ENCODE data around the gene CSN1S1. TPM values are rescaled to one million over a fixed set of nuclear protein-coding genes. Genes with fewer than 3 reads are reported as not detected.

CSN1S1 gene
- total RNA-seq, 1 donor from 2014 or later, result not detected

GRCh38 chr4:69995526-69996016 lies 64.7 kb downstream of the CSN1S1 start, which contains the start of gene STATH:
TSS of gene STATH (plus strand) at chr4:69995966. CDS start at chr4:69998438, 2,472 bp downstream.
- DNase-seq (ENCODE audit: low spot score), result no peak
- H3K36me3 Mint-ChIP-seq, result no peaks in the 10 kb centered on the region
- no peak within 1 kb of the TSS for H3K4me3 Mint-ChIP-seq
- Histone ChIP-seq H2AFZ (replicated peaks) (no peak within 1 kb of the TSS), H3K9ac (no peak within 1 kb of the TSS), H3K36me3 (no peaks in the 10 kb centered on the region), H3K4me2 (no peak within 1 kb of the TSS), H3K27ac (no peak within 1 kb of the TSS), H3K9me3 (ENCODE audit: low read depth) (no peaks in the 10 kb centered on the region), H3F3A (ENCODE audit: low read depth) (no peaks in the 10 kb centered on the region), H3K4me3 (no peak within 1 kb of the TSS), H3K27me3 (no peaks in the 10 kb centered on the region), H3K79me2 (ENCODE audit: low read depth) (no peaks in the 10 kb centered on the region), H3K4me1 (no peaks in the 10 kb centered on the region), H4K20me1 (ENCODE audit: low read depth) (no peaks in the 10 kb centered on the region)
- no peaks in the 10 kb centered on the region for H3K4me1 Mint-ChIP-seq
- H3K9me3 Mint-ChIP-seq, result no peaks in the 10 kb centered on the region
- no peak for TF ChIP-seq EZH2phosphoT487 (IDR thresholded peaks at IDR 0.05)
- no peak for TF ChIP-seq CTCF (IDR thresholded peaks at IDR 0.05)
- TF ChIP-seq EZH2 (IDR thresholded peaks at IDR 0.05), result no peak
- no peak within 1 kb of the TSS for H3K27ac Mint-ChIP-seq
- H3K27me3 Mint-ChIP-seq (ENCODE audit: insufficient read depth, low read depth), result no peaks in the 10 kb centered on the region

Other genes starting within 250 kb of the CSN1S1 start
- not detected in 2 replicates for gene SULT1B1, start 170.4 kb upstream of the CSN1S1 start, total RNA-seq (ENCODE audit: low replicate concordance)
- gene SULT1E1, start 70.9 kb upstream of the CSN1S1 start, total RNA-seq (ENCODE audit: low replicate concordance), result not detected in 2 replicates
- gene CSN2, start 34.7 kb downstream of the CSN1S1 start, total RNA-seq (ENCODE audit: low replicate concordance), result not detected in 2 replicates
- gene STATH, start 64.9 kb downstream of the CSN1S1 start, total RNA-seq (ENCODE audit: low replicate concordance), result not detected in 2 replicates
- not detected in 2 replicates for gene HTN3, start 97.4 kb downstream of the CSN1S1 start, total RNA-seq (ENCODE audit: low replicate concordance)
- not detected in 2 replicates for gene HTN1, start 119.4 kb downstream of the CSN1S1 start, total RNA-seq (ENCODE audit: low replicate concordance)
- gene PRR27, start 223.2 kb downstream of the CSN1S1 start, total RNA-seq (ENCODE audit: low replicate concordance), result not detected in 2 replicates